Measurements from ENCODE around the gene HLA-A.

HLA-A gene

GRCh38 chr6:29933955-29934354 is 8.4 kb upstream of the HLA-A start:
- in situ Hi-C loops (cut with HindIII; ENCODE audit: low sequenced_read_pairs), result no loop called here

- in situ Hi-C loops (cut with HindIII; ENCODE audit: low sequenced_read_pairs), result no loop called here
These were observed 6.9 kb upstream of the HLA-A start for GRCh38 chr6:29935273-29935955.

GRCh38 chr6:29938746-29939508 is 3.4 kb upstream of the HLA-A start:
- in situ Hi-C loops (cut with HindIII; ENCODE audit: low sequenced_read_pairs), result no loop called here

- in situ Hi-C loops (cut with HindIII; ENCODE audit: low sequenced_read_pairs), result no loop called here
These were observed 1.3 kb upstream of the HLA-A start for GRCh38 chr6:29941016-29941415.

GRCh38 chr6:29941471-29941870 is 861 bp upstream of the HLA-A start:
- in situ Hi-C loops (cut with HindIII; ENCODE audit: low sequenced_read_pairs), result no loop called here

GRCh38 chr6:29941916-29942274 is 437 bp upstream of the HLA-A start:
- in situ Hi-C loops (cut with HindIII; ENCODE audit: low sequenced_read_pairs), result no loop called here

GRCh38 chr6:29943053-29943966 is 978 bp downstream of the HLA-A start:
- in situ Hi-C loops (cut with HindIII; ENCODE audit: low sequenced_read_pairs), result no loop called here

- in situ Hi-C loops (cut with HindIII; ENCODE audit: low sequenced_read_pairs), result no loop called here
These were observed 3.0 kb downstream of the HLA-A start for GRCh38 chr6:29945281-29945820.

- in situ Hi-C loops (cut with HindIII; ENCODE audit: low sequenced_read_pairs), result no loop called here
These were observed 4.1 kb downstream of the HLA-A start for GRCh38 chr6:29946223-29947076.

- in situ Hi-C loops (cut with HindIII; ENCODE audit: low sequenced_read_pairs), result no loop called here
These were observed 5.0 kb downstream of the HLA-A start for GRCh38 chr6:29947077-29947980.

- in situ Hi-C loops (cut with HindIII; ENCODE audit: low sequenced_read_pairs), result no loop called here
These were observed 5.9 kb downstream of the HLA-A start for GRCh38 chr6:29948277-29948676.

- in situ Hi-C loops (cut with HindIII; ENCODE audit: low sequenced_read_pairs), result no loop called here
These were observed 7.6 kb downstream of the HLA-A start for GRCh38 chr6:29949934-29950333.

GRCh38 chr6:29951882-29952281 is 9.6 kb downstream of the HLA-A start:
- in situ Hi-C loops (cut with HindIII; ENCODE audit: low sequenced_read_pairs), result no loop called here

GRCh38 chr6:29953001-29953441 is 10.7 kb downstream of the HLA-A start:
- in situ Hi-C loops (cut with HindIII; ENCODE audit: low sequenced_read_pairs), result no loop called here

GRCh38 chr6:29953686-29954085 is 11.4 kb downstream of the HLA-A start:
- in situ Hi-C loops (cut with HindIII; ENCODE audit: low sequenced_read_pairs), result no loop called here

GRCh38 chr6:29954272-29954671 is 11.9 kb downstream of the HLA-A start:
- in situ Hi-C loops (cut with HindIII; ENCODE audit: low sequenced_read_pairs), result no loop called here

- in situ Hi-C loops (cut with HindIII; ENCODE audit: low sequenced_read_pairs), result no loop called here
These were observed 13.5 kb downstream of the HLA-A start for GRCh38 chr6:29955783-29956182.

- in situ Hi-C loops (cut with HindIII; ENCODE audit: low sequenced_read_pairs), result no loop called here
These were observed 14.2 kb downstream of the HLA-A start for GRCh38 chr6:29956518-29956917.

- in situ Hi-C loops (cut with HindIII; ENCODE audit: low sequenced_read_pairs), result no loop called here
These were observed 15.7 kb downstream of the HLA-A start for GRCh38 chr6:29958046-29958445.
